PC-3 (cell line): Measurements from ENCODE around the gene NPAS1.

Experiments
- CTCF ChIP-seq: fragments of 300-600 bp; sonication (generic); conservative IDR thresholded peaks from 2 replicates; pipeline ENCODE4 v1.5.1; 2017; ENCODE audit warnings: antibody characterized with exemption, low read depth, mild to moderate bottlenecking, low read length
- EZH2 ChIP-seq: fragments of 300-600 bp; sonication (generic); IDR thresholded peaks from one replicate; pipeline ENCODE4 v1.6.1; 2017; ENCODE audit warnings: antibody characterized with exemption, mild to moderate bottlenecking, low read length; ENCODE audit not compliant: unreplicated experiment
- EZH2phosphoT487 ChIP-seq: fragments of 300-600 bp; sonication (generic); IDR thresholded peaks from 2 replicates; pipeline ENCODE4 v1.6.1; 2018; ENCODE audit warnings: mild to moderate bottlenecking, antibody characterized with exemption, low read length, borderline replicate concordance

GRCh38 chr19:47003611-47004465 is 15.8 kb upstream of the NPAS1 start:
- no peak for TF ChIP-seq CTCF
- no peak for TF ChIP-seq EZH2
- no peak for TF ChIP-seq EZH2phosphoT487
